ENCODE measurements around the gene ZNF536.

- TF ChIP-seq CTCF (IDR thresholded peaks at IDR 0.05) (no peak), POLR2A (IDR thresholded peaks at IDR 0.05) (no peak)
Measured at GRCh38 chr19:30442674-30443073, 70.5 kb downstream of the ZNF536 start.
